Astrocyte of the spinal cord (primary cell): ENCODE data around the gene EPHA2.
A peak's percentile ranks its signal among the peaks of the same experiment; 100 is the strongest.

Experiments used
- DNase-seq: peaks from one replicate; pipeline ENCODE4 v3.0.0; 2011; ENCODE audit warnings: low read depth, low spot score
- H3K4me3 ChIP-seq: 2 replicates; pipeline ENCODE4 v1.5.1; 2011; ENCODE audit warnings: low read depth, mild to moderate bottlenecking, low read length, moderate library complexity
- in situ Hi-C: cut with HindIII; loops from 2 replicates; pipeline ENCODE4 v1.10.0; 2017; ENCODE audit warnings: low sequenced_read_pairs
- TF ChIP-seq, protein P1 (sequence below): IDR thresholded peaks from 2 replicates; pipeline ENCODE4 v1.5.1; 2012; ENCODE audit warnings: low read depth, mild to moderate bottlenecking, low read length, inconsistent platforms

Gene EPHA2

DNA sequence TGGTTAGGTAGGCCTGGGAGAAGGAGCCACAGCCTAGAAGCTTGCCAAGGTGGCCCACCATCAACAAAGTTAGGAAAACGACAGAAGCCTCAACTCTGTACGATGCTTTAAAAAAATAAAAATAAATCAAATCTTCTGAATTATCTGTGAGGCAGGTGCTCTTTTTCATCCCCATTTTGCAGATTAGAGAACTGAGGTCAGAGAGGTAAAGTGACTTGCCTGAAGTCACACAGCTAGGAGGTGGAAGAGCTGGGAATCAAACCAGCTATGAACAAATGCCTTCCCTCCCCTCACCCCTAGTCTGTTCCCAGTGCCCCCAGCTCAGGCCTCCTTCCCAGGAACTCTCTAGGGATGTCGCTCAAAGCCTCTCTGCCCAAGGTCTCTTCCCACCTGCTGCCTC lies 30.4 kb downstream of the EPHA2 start:
- in situ Hi-C loops, result no loop called here
- no peak overlapping the region for H3K4me3 ChIP-seq
- TF ChIP-seq, protein P1, sequence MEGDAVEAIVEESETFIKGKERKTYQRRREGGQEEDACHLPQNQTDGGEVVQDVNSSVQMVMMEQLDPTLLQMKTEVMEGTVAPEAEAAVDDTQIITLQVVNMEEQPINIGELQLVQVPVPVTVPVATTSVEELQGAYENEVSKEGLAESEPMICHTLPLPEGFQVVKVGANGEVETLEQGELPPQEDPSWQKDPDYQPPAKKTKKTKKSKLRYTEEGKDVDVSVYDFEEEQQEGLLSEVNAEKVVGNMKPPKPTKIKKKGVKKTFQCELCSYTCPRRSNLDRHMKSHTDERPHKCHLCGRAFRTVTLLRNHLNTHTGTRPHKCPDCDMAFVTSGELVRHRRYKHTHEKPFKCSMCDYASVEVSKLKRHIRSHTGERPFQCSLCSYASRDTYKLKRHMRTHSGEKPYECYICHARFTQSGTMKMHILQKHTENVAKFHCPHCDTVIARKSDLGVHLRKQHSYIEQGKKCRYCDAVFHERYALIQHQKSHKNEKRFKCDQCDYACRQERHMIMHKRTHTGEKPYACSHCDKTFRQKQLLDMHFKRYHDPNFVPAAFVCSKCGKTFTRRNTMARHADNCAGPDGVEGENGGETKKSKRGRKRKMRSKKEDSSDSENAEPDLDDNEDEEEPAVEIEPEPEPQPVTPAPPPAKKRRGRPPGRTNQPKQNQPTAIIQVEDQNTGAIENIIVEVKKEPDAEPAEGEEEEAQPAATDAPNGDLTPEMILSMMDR, result no peak
- no peak for DNase-seq

- in situ Hi-C loops, result no loop called here
- TF ChIP-seq, protein P1, result no peak
- no peak for DNase-seq
- H3K4me3 ChIP-seq, result no peak overlapping the region
Observed at GRCh38 chr1:16125088-16125470, 30.8 kb downstream of the EPHA2 start.

DNA sequence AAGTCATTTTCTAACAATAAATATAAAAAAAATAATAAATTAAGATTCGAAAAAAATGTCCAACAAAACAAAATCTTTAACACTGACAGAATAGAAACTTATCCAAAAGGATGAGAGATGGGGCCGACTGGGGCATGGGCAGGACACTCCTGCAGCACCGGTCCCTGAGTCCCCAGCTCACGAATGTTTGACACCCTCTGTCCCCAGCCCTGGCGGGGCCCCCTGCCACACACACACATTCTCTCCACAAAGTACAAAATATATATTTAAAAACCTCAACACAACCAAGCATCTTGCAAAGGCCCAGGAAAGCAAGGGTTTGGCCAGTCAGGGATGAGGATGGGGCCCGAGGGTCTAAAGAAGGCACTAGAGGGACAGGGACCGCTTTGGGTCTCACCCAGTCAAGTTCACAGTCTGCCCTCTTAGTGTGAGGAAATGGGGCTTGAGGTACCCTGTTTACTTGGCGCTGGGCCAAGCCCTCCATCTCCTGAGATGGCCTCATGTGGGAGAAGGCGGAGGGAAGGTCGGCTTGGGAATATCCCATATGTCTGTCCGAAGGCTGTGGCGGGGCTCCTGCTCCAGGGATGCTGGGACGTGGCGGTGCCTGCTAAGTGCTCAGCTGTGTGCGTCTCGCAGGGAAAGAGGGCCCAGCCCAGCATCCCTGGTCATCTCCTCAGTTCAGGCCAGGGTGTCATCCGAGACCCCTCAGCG lies 31.3 kb downstream of the EPHA2 start:
- no peak overlapping the region for H3K4me3 ChIP-seq
- DNase-seq, result no peak
- TF ChIP-seq, protein P1, result no peak
- in situ Hi-C loops, result no loop called here

DNA sequence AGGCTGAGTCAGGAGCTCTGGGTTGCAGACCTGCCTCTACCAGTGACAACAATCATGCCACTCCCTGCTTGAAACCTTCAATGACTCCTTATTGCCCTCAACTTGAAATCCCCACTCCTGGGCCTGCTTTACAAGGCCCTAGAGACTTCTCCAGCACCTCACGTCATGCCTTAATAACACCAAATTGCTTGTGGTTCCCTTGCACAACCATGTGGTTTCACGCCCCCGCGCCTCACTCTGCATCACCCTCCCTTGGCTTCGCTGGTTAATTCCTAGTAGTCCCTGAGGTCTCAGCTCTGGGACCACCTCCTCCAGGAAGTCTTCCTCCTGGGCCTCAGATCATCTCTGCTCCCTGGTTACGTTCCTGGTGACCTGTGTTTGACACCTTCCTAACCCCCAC lies 33.0 kb downstream of the EPHA2 start:
- TF ChIP-seq, protein P1, result no peak
- in situ Hi-C loops, result no loop called here
- no peak overlapping the region for H3K4me3 ChIP-seq
- DNase-seq, result peak; percentile 76

GRCh38 chr1:16122350-16122881 lies 33.5 kb downstream of the EPHA2 start:
- TF ChIP-seq, protein P1, result no peak
- no peak overlapping the region for H3K4me3 ChIP-seq
- peak; percentile 66 for DNase-seq
- in situ Hi-C loops, result no loop called here

DNA sequence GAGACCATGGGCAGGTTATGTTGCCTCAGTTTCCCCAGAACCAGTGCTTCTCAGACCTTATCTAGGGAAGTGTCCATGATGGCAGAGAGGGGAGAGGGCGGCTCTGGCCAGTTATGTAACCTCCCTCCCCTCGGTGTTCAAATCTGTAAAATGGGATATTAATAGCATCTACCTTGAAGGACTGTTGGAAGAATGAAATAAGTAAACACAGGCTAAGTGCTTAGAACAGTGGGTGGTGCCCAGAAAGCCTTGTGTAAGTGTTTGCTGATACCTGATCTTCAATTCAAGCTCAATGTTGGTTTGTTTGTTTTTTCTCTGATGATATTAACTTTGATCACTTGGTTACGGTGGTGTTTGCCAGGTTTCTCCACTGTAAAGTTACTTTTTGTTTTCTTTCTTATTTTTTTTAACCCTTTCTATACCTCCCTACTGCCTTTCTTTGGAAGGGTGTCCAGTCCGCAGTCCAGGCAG lies 34.9 kb downstream of the EPHA2 start:
- TF ChIP-seq, protein P1, result no peak
- peak; percentile 42 for DNase-seq
- no peak overlapping the region for H3K4me3 ChIP-seq
- in situ Hi-C loops, result no loop called here
